ENCODE data around the gene DEAF1.

DNA sequence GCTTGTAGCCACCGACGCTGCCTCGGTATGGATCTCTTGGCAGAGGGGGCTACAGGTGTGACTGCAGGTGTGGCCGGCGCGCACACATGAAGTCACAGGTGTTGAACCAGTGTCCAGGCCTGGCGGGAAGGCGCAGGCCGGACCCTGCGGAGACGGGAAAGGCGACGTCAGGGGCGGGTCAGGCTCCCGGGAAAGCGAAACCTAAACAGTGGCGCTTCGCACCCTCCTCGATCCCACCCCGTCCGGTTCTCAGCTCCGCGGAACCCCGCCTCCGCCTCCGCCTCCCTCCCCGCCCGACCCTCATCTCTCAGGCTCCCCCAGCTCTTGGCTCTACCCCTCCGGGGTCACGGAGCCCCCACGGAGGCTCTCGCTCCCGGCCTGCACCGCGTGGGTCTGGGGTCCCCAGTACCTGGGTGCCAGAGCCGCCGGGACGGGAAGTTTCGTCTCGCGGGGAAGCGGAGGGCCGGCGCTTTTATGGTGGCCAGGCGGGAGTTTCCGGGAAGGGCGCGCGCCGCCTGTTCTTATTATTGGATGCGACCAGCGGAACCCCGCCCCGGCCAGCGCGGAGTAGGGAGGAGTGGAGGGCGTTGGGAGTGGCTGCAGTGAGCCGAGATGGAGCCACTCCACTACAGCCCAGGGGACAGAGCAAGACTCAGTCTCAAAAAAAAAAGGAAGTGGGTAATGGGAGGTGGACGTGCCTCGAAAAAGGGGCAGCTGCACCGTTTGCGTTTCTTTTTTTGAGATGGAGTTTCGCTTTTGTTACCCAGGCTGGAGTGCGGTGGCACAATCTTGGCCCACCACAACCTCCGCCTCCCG lies 79.3 kb downstream of the DEAF1 start, which contains the start of gene IRF7:
- TF ChIP-seq CTCF (IDR thresholded peaks at IDR 0.05) (no peak), POLR2A (IDR thresholded peaks at IDR 0.05) (peak in 1 of 2 donors; percentile 59)

Data from lower leg skin (tissue), 3 donors.